ENCODE data around the gene YTHDC2.

GRCh38 chr5:113632996-113633395, 119.5 kb downstream of the YTHDC2 start:
- TF ChIP-seq CTCF (IDR thresholded peaks at IDR 0.05) = no peak
- TF ChIP-seq POLR2A (IDR thresholded peaks at IDR 0.05) = no peak
